Ishikawa (cell line): ENCODE measurements around the gene WDR90.

Experiments used
- CEBPB ChIP-seq: IDR thresholded peaks from 2 replicates; pipeline ENCODE4 v1.6.1; 2012
- CREB1 ChIP-seq: IDR thresholded peaks from 2 replicates; pipeline ENCODE4 v1.6.1; 2012; ENCODE audit warnings: low read depth
- EGR1 ChIP-seq: IDR thresholded peaks from 2 replicates; pipeline ENCODE4 v1.6.1; 2012
- EP300 ChIP-seq: IDR thresholded peaks from 2 replicates; pipeline ENCODE4 v1.6.1; 2012; ENCODE audit warnings: borderline replicate concordance
- FOXM1 ChIP-seq: IDR thresholded peaks from 2 replicates; pipeline ENCODE4 v1.6.1; 2012; ENCODE audit warnings: low read depth, borderline replicate concordance
- MAX ChIP-seq: IDR thresholded peaks from 2 replicates; pipeline ENCODE4 v1.6.1; 2012
- NFIC ChIP-seq: IDR thresholded peaks from 2 replicates; pipeline ENCODE4 v1.6.1; 2012
- RAD21 ChIP-seq: IDR thresholded peaks from 2 replicates; pipeline ENCODE4 v1.6.1; 2012; ENCODE audit warnings: low read depth
- REST ChIP-seq: IDR thresholded peaks from 2 replicates; pipeline ENCODE4 v1.6.1; 2012; ENCODE audit warnings: low read depth, mild to moderate bottlenecking
- TAF1 ChIP-seq: IDR thresholded peaks from 2 replicates; pipeline ENCODE4 v1.6.1; 2012; ENCODE audit warnings: low read depth, mild to moderate bottlenecking
- TCF12 ChIP-seq: IDR thresholded peaks from 2 replicates; pipeline ENCODE4 v1.6.1; 2012; ENCODE audit warnings: low read depth
- TEAD4 ChIP-seq: IDR thresholded peaks from 2 replicates; pipeline ENCODE4 v1.6.1; 2012
- USF1 ChIP-seq: IDR thresholded peaks from 2 replicates; pipeline ENCODE4 v1.6.1; 2012
- YY1 ChIP-seq: IDR thresholded peaks from 2 replicates; pipeline ENCODE4 v1.6.1; 2012; ENCODE audit warnings: low read depth
- ZBTB7A ChIP-seq: IDR thresholded peaks from 2 replicates; pipeline ENCODE4 v1.6.1; 2012; ENCODE audit warnings: low read depth

The WDR90 gene

GRCh38 chr16:684071-684794, 35.1 kb downstream of the WDR90 start, which contains the start of gene JMJD8:
Gene JMJD8 (minus strand): TSS chr16:684334. CDS start chr16:684319, 15 bp downstream.
- no peak for TF ChIP-seq ZBTB7A
- TF ChIP-seq CEBPB = no peak
- peak; percentile 26; the same call in 1 of the 2 replicates for TF ChIP-seq FOXM1
- peak; percentile 69; the same call in 1 of the 2 replicates for TF ChIP-seq TCF12
- TF ChIP-seq NFIC = peak; percentile 38; the same call in 1 of the 2 replicates
- peak; percentile 76 for TF ChIP-seq CREB1
- peak; percentile 86 for TF ChIP-seq TAF1
- peak; percentile 74 for TF ChIP-seq USF1
- peak; percentile 95 for TF ChIP-seq MAX
- no peak for TF ChIP-seq EGR1
- peak; percentile 0; the same call in 1 of the 2 replicates for TF ChIP-seq TEAD4
- peak; percentile 19; the same call in 1 of the 2 replicates for TF ChIP-seq EP300
- TF ChIP-seq YY1 = peak; percentile 92

- no peak for TF ChIP-seq REST
- TF ChIP-seq ZBTB7A = no peak
- TF ChIP-seq CREB1 = no peak
- TF ChIP-seq TCF12 = no peak
- no peak for TF ChIP-seq YY1
- TF ChIP-seq MAX = no peak
- TF ChIP-seq RAD21 = no peak
- TF ChIP-seq USF1 = no peak
- no peak for TF ChIP-seq CEBPB
- no peak for TF ChIP-seq FOXM1
- no peak for TF ChIP-seq EP300
- TF ChIP-seq EGR1 = no peak
- TF ChIP-seq NFIC = no peak
These were observed 36.0 kb downstream of the WDR90 start for GRCh38 chr16:684961-685696.

GRCh38 chr16:685967-686366, 36.8 kb downstream of the WDR90 start:
- TF ChIP-seq USF1 (no peak), YY1 (no peak), RAD21 (0 out of 2 replicates have a peak, but pooled peaks have one; percentile 12), CEBPB (no peak), NFIC (no peak; the same call in 1 of the 2 replicates), EGR1 (no peak), TEAD4 (no peak), CREB1 (no peak)

- TF ChIP-seq TCF12 = no peak
- no peak for TF ChIP-seq EGR1
These were observed 37.5 kb downstream of the WDR90 start for GRCh38 chr16:686459-687260.

- TF ChIP-seq TAF1 (no peak), MAX (no peak), USF1 (no peak), TCF12 (no peak), REST (no peak), TEAD4 (no peak), FOXM1 (no peak), YY1 (no peak)
These were observed 38.3 kb downstream of the WDR90 start for GRCh38 chr16:687499-687898.
